WTC11 (cell line): Measurements from ENCODE around the gene KCMF1. TPM values are rescaled to one million over a fixed set of nuclear protein-coding genes. Genes with fewer than 3 reads are reported as not detected.

Experiments used
- CTCF ChIP-seq: fragments of 200-600 bp; IDR thresholded peaks from 2 replicates; pipeline ENCODE4 v1.8.0; 2022; ENCODE audit warnings: antibody characterized with exemption
- ERG ChIP-seq: fragments of 250-450 bp; sonication (Bioruptor Pico); IDR thresholded peaks from 2 replicates; pipeline ENCODE4 v1.8.0; 2021; ENCODE audit warnings: mild to moderate bottlenecking
- ESRRA ChIP-seq: sonication (generic); formaldehyde crosslinking; IDR thresholded peaks from 2 replicates; pipeline ENCODE4 v1.8.1; 2022; ENCODE audit warnings: mild to moderate bottlenecking, missing genetic modification reagents, borderline replicate concordance
- FOXK1 ChIP-seq: sonication (generic); formaldehyde crosslinking; IDR thresholded peaks from 2 replicates; pipeline ENCODE4 v1.8.0; 2022; ENCODE audit warnings: mild to moderate bottlenecking, moderate library complexity, missing genetic modification reagents
- IRF1 ChIP-seq: sonication (generic); formaldehyde crosslinking; IDR thresholded peaks from 2 replicates; pipeline ENCODE4 v1.8.0; 2023; ENCODE audit warnings: missing genetic modification reagents
- KAT7 ChIP-seq: sonication (generic); formaldehyde crosslinking; IDR thresholded peaks from 2 replicates; pipeline ENCODE4 v1.8.1; 2023; ENCODE audit warnings: missing genetic modification reagents, mild to moderate bottlenecking, borderline replicate concordance
- MAX ChIP-seq: sonication (generic); formaldehyde crosslinking; IDR thresholded peaks from 2 replicates; pipeline ENCODE4 v1.8.0; 2022; ENCODE audit warnings: mild to moderate bottlenecking, missing genetic modification reagents
- MXD4 ChIP-seq: fragments of 250-450 bp; sonication (Bioruptor Pico); IDR thresholded peaks from 2 replicates; pipeline ENCODE4 v1.8.0; 2021; ENCODE audit warnings: mild to moderate bottlenecking, moderate library complexity, borderline replicate concordance
- NFATC4 ChIP-seq: fragments of 250-450 bp; sonication (Bioruptor Pico); IDR thresholded peaks from 2 replicates; pipeline ENCODE4 v1.9.0; 2021; ENCODE audit warnings: mild to moderate bottlenecking
- NR1H2 ChIP-seq: sonication (generic); formaldehyde crosslinking; IDR thresholded peaks from 2 replicates; pipeline ENCODE4 v1.9.0; 2021; ENCODE audit warnings: mild to moderate bottlenecking, moderate library complexity, missing genetic modification reagents
- PRRX2 ChIP-seq: fragments of 250-450 bp; sonication (Bioruptor Pico); IDR thresholded peaks from 2 replicates; pipeline ENCODE4 v1.8.0; 2021; ENCODE audit warnings: mild to moderate bottlenecking
- RELA ChIP-seq: sonication (generic); formaldehyde crosslinking; IDR thresholded peaks from 2 replicates; pipeline ENCODE4 v1.8.1; 2022; ENCODE audit warnings: missing genetic modification reagents, mild to moderate bottlenecking, borderline replicate concordance
- SMAD3 ChIP-seq: sonication (generic); formaldehyde crosslinking; IDR thresholded peaks from 2 replicates; pipeline ENCODE4 v1.8.0; 2022; ENCODE audit warnings: missing genetic modification reagents, mild to moderate bottlenecking, borderline replicate concordance
- SOX15 ChIP-seq: fragments of 250-450 bp; sonication (Bioruptor Pico); IDR thresholded peaks from 2 replicates; pipeline ENCODE4 v1.9.0; 2021; ENCODE audit warnings: mild to moderate bottlenecking
- SP1 ChIP-seq: sonication (generic); formaldehyde crosslinking; conservative IDR thresholded peaks from 2 replicates; pipeline ENCODE4 v1.8.1; 2022; ENCODE audit warnings: missing genetic modification reagents
- TEAD4 ChIP-seq: sonication (generic); formaldehyde crosslinking; IDR thresholded peaks from 2 replicates; pipeline ENCODE4 v1.8.0; 2022; ENCODE audit warnings: mild to moderate bottlenecking, missing genetic modification reagents
- ZNF263 ChIP-seq: sonication (generic); formaldehyde crosslinking; IDR thresholded peaks from 2 replicates; pipeline ENCODE4 v1.8.1; 2022; ENCODE audit warnings: low read depth, mild to moderate bottlenecking, moderate library complexity, missing genetic modification reagents
- ZNF423 ChIP-seq: fragments of 250-450 bp; sonication (Bioruptor Pico); IDR thresholded peaks from 2 replicates; pipeline ENCODE4 v2.1.2; 2022; ENCODE audit warnings: mild to moderate bottlenecking, moderate library complexity
- ZNF425 ChIP-seq: fragments of 250-450 bp; sonication (Bioruptor Pico); conservative IDR thresholded peaks from 2 replicates; pipeline ENCODE4 v1.9.0; 2021; ENCODE audit warnings: mild to moderate bottlenecking
- total RNA-seq: library from RNA; stranded (reverse); gene quantifications from 3 replicates; pipeline ENCODE4 v1.2.3, GENCODE V29; 2021
- TF ChIP-seq, protein P1 (sequence below): sonication (generic); formaldehyde crosslinking; IDR thresholded peaks from 2 replicates; pipeline ENCODE4 v1.8.1; 2023; ENCODE audit warnings: mild to moderate bottlenecking, missing genetic modification reagents
- TF ChIP-seq, protein P2 (sequence below): sonication (generic); formaldehyde crosslinking; IDR thresholded peaks from 2 replicates; pipeline ENCODE4 v1.8.0; 2022; ENCODE audit warnings: mild to moderate bottlenecking, missing genetic modification reagents
- TF ChIP-seq, protein P3 (sequence below): fragments of 250-450 bp; sonication (Bioruptor Pico); IDR thresholded peaks from 2 replicates; pipeline ENCODE4 v2.1.2; 2022; ENCODE audit warnings: mild to moderate bottlenecking, moderate library complexity
- TF ChIP-seq, protein P4 (sequence below): sonication (generic); formaldehyde crosslinking; IDR thresholded peaks from 2 replicates; pipeline ENCODE4 v1.8.0; 2022; ENCODE audit warnings: mild to moderate bottlenecking, missing genetic modification reagents
- TF ChIP-seq, protein P5 (sequence below): sonication (generic); formaldehyde crosslinking; conservative IDR thresholded peaks from 2 replicates; pipeline ENCODE4 v1.8.1; 2023; ENCODE audit warnings: mild to moderate bottlenecking, low read depth, missing genetic modification reagents, moderate library complexity

KCMF1 gene
- total RNA-seq, 1 experiment from 2014 or later, result 117 TPM

GRCh38 chr2:84970210-84970867, 622 bp upstream of the KCMF1 start (continued):
- TF ChIP-seq CTCF (no peak), MXD4 (CRISPR knock-in tag) (no peak), FOXK1 (CRISPR knock-in tag) (no peak), ESRRA (CRISPR knock-in tag) (no peak), ZNF423 (CRISPR knock-in tag) (no peak), RELA (no peak), SP1 (CRISPR knock-in tag) (0 out of 2 replicates have a peak, but pooled peaks have one; percentile 16), TEAD4 (CRISPR knock-in tag) (no peak), SMAD3 (CRISPR knock-in tag) (no peak), NFATC4 (no peak), SOX15 (no peak), NR1H2 (no peak), IRF1 (no peak), PRRX2 (CRISPR knock-in tag) (no peak), ZNF263 (no peak), ZNF425 (CRISPR knock-in tag) (no peak), KAT7 (CRISPR knock-in tag) (peak; percentile 64; the same call in 1 of the 2 replicates), ERG (CRISPR knock-in tag) (no peak), MAX (CRISPR knock-in tag) (no peak)
- TF ChIP-seq, protein P1, sequence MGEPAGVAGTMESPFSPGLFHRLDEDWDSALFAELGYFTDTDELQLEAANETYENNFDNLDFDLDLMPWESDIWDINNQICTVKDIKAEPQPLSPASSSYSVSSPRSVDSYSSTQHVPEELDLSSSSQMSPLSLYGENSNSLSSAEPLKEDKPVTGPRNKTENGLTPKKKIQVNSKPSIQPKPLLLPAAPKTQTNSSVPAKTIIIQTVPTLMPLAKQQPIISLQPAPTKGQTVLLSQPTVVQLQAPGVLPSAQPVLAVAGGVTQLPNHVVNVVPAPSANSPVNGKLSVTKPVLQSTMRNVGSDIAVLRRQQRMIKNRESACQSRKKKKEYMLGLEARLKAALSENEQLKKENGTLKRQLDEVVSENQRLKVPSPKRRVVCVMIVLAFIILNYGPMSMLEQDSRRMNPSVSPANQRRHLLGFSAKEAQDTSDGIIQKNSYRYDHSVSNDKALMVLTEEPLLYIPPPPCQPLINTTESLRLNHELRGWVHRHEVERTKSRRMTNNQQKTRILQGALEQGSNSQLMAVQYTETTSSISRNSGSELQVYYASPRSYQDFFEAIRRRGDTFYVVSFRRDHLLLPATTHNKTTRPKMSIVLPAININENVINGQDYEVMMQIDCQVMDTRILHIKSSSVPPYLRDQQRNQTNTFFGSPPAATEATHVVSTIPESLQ (CRISPR knock-in tag), result no peak
- TF ChIP-seq, protein P2, sequence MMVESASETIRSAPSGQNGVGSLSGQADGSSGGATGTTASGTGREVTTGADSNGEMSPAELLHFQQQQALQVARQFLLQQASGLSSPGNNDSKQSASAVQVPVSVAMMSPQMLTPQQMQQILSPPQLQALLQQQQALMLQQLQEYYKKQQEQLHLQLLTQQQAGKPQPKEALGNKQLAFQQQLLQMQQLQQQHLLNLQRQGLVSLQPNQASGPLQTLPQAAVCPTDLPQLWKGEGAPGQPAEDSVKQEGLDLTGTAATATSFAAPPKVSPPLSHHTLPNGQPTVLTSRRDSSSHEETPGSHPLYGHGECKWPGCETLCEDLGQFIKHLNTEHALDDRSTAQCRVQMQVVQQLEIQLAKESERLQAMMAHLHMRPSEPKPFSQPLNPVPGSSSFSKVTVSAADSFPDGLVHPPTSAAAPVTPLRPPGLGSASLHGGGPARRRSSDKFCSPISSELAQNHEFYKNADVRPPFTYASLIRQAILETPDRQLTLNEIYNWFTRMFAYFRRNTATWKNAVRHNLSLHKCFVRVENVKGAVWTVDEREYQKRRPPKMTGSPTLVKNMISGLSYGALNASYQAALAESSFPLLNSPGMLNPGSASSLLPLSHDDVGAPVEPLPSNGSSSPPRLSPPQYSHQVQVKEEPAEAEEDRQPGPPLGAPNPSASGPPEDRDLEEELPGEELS (CRISPR knock-in tag), result no peak
- TF ChIP-seq, protein P3, sequence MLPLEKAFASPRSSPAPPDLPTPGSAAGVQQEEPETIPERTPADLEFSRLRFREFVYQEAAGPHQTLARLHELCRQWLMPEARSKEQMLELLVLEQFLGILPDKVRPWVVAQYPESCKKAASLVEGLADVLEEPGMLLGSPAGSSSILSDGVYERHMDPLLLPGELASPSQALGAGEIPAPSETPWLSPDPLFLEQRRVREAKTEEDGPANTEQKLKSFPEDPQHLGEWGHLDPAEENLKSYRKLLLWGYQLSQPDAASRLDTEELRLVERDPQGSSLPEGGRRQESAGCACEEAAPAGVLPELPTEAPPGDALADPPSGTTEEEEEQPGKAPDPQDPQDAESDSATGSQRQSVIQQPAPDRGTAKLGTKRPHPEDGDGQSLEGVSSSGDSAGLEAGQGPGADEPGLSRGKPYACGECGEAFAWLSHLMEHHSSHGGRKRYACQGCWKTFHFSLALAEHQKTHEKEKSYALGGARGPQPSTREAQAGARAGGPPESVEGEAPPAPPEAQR, result no peak
- TF ChIP-seq, protein P4, sequence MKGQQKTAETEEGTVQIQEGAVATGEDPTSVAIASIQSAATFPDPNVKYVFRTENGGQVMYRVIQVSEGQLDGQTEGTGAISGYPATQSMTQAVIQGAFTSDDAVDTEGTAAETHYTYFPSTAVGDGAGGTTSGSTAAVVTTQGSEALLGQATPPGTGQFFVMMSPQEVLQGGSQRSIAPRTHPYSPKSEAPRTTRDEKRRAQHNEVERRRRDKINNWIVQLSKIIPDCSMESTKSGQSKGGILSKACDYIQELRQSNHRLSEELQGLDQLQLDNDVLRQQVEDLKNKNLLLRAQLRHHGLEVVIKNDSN (CRISPR knock-in tag), result no peak
- TF ChIP-seq, protein P5, sequence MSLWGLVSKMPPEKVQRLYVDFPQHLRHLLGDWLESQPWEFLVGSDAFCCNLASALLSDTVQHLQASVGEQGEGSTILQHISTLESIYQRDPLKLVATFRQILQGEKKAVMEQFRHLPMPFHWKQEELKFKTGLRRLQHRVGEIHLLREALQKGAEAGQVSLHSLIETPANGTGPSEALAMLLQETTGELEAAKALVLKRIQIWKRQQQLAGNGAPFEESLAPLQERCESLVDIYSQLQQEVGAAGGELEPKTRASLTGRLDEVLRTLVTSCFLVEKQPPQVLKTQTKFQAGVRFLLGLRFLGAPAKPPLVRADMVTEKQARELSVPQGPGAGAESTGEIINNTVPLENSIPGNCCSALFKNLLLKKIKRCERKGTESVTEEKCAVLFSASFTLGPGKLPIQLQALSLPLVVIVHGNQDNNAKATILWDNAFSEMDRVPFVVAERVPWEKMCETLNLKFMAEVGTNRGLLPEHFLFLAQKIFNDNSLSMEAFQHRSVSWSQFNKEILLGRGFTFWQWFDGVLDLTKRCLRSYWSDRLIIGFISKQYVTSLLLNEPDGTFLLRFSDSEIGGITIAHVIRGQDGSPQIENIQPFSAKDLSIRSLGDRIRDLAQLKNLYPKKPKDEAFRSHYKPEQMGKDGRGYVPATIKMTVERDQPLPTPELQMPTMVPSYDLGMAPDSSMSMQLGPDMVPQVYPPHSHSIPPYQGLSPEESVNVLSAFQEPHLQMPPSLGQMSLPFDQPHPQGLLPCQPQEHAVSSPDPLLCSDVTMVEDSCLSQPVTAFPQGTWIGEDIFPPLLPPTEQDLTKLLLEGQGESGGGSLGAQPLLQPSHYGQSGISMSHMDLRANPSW (CRISPR knock-in tag), result no peak
